ENCODE measurements around the gene KIAA0040. TPM values are rescaled to one million over a fixed set of nuclear protein-coding genes. Genes with fewer than 3 reads are reported as not detected.

The KIAA0040 gene
- total RNA-seq, 1 donor from 2014 or later, result not detected

- Mint-ChIP-seq H3K27ac (ENCODE audit: unreplicated experiment) (no peak overlapping the region), H3K4me3 (ENCODE audit: unreplicated experiment) (no peak overlapping the region), H3K27me3 (ENCODE audit: unreplicated experiment) (peaks cover 4% of the 10 kb centered on the region), H3K4me1 (ENCODE audit: low read depth, unreplicated experiment) (peaks cover 8% of the 10 kb centered on the region), H3K36me3 (ENCODE audit: unreplicated experiment) (no peaks in the 10 kb centered on the region), H3K9me3 (ENCODE audit: unreplicated experiment) (peaks cover 5% of the 10 kb centered on the region)
- no peak for DNase-seq
- no peak for TF ChIP-seq CTCF (IDR thresholded peaks at IDR 0.05; ENCODE audit: partially characterized antibody, unreplicated experiment)
Observed at GRCh38 chr1:175222296-175222938, 29.8 kb upstream of the KIAA0040 start.

- DNase-seq, result no peak
- Mint-ChIP-seq H3K27ac (ENCODE audit: unreplicated experiment) (no peak overlapping the region), H3K27me3 (ENCODE audit: unreplicated experiment) (peaks cover 4% of the 10 kb centered on the region), H3K4me3 (ENCODE audit: unreplicated experiment) (no peak overlapping the region), H3K36me3 (ENCODE audit: unreplicated experiment) (no peaks in the 10 kb centered on the region), H3K9me3 (ENCODE audit: unreplicated experiment) (peaks cover 5% of the 10 kb centered on the region), H3K4me1 (ENCODE audit: low read depth, unreplicated experiment) (peaks cover 10% of the 10 kb centered on the region)
- no peak for TF ChIP-seq CTCF (IDR thresholded peaks at IDR 0.05; ENCODE audit: partially characterized antibody, unreplicated experiment)
Observed at GRCh38 chr1:175221557-175222175, 29.1 kb upstream of the KIAA0040 start.

GRCh38 chr1:175220853-175221556, 28.4 kb upstream of the KIAA0040 start:
- Mint-ChIP-seq H3K4me1 (ENCODE audit: low read depth, unreplicated experiment) (peaks cover 10% of the 10 kb centered on the region), H3K9me3 (ENCODE audit: unreplicated experiment) (peaks cover 5% of the 10 kb centered on the region), H3K27me3 (ENCODE audit: unreplicated experiment) (peaks cover 4% of the 10 kb centered on the region), H3K27ac (ENCODE audit: unreplicated experiment) (no peak overlapping the region), H3K36me3 (ENCODE audit: unreplicated experiment) (no peaks in the 10 kb centered on the region), H3K4me3 (ENCODE audit: unreplicated experiment) (no peak overlapping the region)
- DNase-seq, result no peak
- TF ChIP-seq CTCF (IDR thresholded peaks at IDR 0.05; ENCODE audit: partially characterized antibody, unreplicated experiment), result no peak

- peaks cover 4% of the 10 kb centered on the region for H3K27me3 Mint-ChIP-seq (ENCODE audit: unreplicated experiment)
- H3K4me1 Mint-ChIP-seq (ENCODE audit: low read depth, unreplicated experiment), result peaks cover 10% of the 10 kb centered on the region
- H3K9me3 Mint-ChIP-seq (ENCODE audit: unreplicated experiment), result peaks cover 5% of the 10 kb centered on the region
- DNase-seq, result no peak
- H3K36me3 Mint-ChIP-seq (ENCODE audit: unreplicated experiment), result no peaks in the 10 kb centered on the region
- H3K4me3 Mint-ChIP-seq (ENCODE audit: unreplicated experiment), result no peak overlapping the region
- no peak overlapping the region for H3K27ac Mint-ChIP-seq (ENCODE audit: unreplicated experiment)
- no peak for TF ChIP-seq CTCF (IDR thresholded peaks at IDR 0.05; ENCODE audit: partially characterized antibody, unreplicated experiment)
Observed at GRCh38 chr1:175219774-175220173, 27.2 kb upstream of the KIAA0040 start.

Data from glutamatergic neuron (in vitro differentiated cells).